Raji (cell line): ENCODE results near the gene CEL.

Experiments
- POLR2A ChIP-seq: IDR thresholded peaks from 2 replicates; pipeline ENCODE4 v1.6.1; 2011; ENCODE audit warnings: low read depth, low read length, control low read depth; ENCODE audit not compliant: insufficient read depth

CEL gene

GRCh38 chr9:133043449-133044035 is 18.2 kb upstream of the CEL start:
- TF ChIP-seq POLR2A: no peak

DNA sequence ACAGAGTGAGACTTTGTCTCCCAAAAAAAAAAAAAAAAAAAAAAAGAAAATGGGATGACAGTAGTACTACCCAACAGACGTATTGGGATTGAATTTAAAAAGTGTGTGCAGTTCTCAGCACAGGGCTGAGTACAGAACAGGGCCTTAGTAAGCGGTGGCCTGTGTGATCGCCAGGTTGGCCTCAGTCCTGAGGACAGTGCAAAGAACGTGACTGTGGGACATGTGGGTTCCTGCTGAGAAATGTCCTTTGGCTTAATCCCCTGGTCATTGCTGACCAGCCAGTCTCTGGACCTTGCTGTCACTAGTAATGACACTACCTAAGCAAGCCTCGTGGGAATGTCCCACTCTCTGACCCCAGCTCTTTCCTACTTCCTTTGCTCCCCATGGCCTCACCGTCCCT is 17.7 kb upstream of the CEL start:
- no peak for TF ChIP-seq POLR2A

GRCh38 chr9:133044661-133045060 is 17.1 kb upstream of the CEL start:
- TF ChIP-seq POLR2A: no peak

GRCh38 chr9:133045132-133045531 is 16.6 kb upstream of the CEL start:
- no peak for TF ChIP-seq POLR2A

DNA sequence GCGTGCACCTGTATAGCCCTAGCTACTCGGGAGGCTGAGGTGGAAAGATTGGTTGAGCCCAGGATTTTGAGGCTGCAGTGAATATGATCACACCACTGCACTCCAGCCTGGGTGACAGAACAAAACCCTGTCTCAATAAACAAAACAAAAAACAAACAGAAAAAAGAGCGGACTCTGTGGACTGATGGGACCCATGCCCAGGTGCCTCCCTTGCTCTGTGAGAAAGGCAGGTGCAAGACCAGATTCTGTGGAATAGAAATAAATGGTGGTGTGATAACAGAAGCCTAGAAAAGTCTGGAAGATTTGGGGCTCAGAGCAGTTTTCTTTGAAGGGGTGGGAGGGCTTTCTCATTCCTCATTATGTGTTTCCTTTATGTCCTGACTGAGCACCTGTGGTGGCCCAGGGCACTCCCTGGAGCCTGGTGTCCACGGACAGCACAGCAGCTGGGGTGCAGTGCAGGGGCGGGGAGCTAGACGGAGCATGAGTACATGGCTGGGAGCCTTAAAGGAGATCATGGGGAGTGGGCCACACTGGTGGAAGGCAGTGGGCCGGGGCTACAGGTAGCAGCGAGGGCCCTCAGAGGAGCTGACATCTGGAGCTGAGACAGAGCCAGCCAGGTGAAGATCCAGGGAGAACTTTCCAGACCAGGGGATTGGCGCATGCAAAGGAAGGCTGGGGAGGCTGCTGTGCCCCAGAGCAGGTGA is 15.4 kb upstream of the CEL start:
- TF ChIP-seq POLR2A: no peak

GRCh38 chr9:133046900-133047295 is 14.9 kb upstream of the CEL start:
- TF ChIP-seq POLR2A: no peak

- no peak for TF ChIP-seq POLR2A
These were observed 13.2 kb upstream of the CEL start for GRCh38 chr9:133048595-133048994.

DNA sequence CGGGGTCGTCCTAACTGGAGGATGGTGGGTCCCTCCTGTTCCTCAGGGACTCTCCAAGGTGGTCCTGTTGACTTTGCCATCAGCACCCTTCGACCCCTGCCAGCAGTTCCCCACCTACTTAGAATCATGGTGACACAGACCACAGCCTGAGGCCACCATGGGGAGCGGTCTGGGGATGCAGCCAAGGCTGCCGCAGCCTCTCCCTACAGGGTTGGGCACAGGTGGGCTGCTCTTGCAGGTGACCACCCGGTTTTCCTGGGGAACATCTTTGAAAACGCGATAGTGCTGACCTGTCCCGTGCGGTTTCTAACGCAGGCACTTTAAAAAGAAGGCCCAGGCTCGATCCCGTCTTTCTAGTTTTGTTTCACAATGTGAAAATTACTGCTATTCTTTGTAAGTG is 12.7 kb upstream of the CEL start:
- TF ChIP-seq POLR2A: no peak

DNA sequence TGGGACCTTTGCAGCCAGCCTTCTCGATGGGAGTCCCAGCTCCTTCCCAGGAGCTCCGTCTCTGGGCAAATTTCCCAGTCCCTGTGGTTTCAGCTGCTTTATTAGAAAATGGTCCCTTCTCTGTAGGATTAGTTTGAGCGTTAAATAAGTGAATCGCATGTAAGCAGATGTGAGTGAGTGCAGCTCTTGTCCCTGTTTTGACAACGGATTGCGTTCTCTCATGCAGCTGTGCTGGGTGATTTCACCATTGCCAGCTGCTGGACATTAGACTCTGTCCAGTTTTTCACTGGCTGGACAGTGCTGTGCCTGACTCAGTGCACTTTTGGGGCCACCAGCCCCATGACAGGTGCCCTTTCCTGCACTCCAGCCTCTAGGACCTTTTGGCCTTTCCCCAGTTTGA is 11.6 kb upstream of the CEL start:
- no peak for TF ChIP-seq POLR2A

DNA sequence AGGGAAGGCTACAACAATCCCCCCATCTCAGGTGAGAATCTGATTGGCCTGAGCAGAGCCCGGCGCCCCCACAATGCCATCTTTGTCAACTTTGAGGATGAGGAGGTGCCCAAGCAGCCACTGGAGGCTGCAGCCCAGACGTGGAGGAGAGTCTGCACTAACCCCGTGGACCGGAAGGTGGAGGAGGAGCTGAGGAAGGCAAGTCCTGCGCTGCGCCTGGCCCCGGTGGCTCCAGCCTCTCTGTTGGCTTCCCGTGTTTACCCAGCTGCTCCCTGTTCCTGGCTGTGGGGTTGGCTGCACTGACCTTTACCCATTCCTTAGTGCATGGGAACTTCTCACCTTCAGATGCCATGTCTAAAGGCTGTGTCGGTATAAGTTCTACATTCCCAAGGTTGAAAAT is 11.0 kb upstream of the CEL start:
- TF ChIP-seq POLR2A: no peak

- no peak for TF ChIP-seq POLR2A
These were observed 10.4 kb upstream of the CEL start for GRCh38 chr9:133051281-133051900.

DNA sequence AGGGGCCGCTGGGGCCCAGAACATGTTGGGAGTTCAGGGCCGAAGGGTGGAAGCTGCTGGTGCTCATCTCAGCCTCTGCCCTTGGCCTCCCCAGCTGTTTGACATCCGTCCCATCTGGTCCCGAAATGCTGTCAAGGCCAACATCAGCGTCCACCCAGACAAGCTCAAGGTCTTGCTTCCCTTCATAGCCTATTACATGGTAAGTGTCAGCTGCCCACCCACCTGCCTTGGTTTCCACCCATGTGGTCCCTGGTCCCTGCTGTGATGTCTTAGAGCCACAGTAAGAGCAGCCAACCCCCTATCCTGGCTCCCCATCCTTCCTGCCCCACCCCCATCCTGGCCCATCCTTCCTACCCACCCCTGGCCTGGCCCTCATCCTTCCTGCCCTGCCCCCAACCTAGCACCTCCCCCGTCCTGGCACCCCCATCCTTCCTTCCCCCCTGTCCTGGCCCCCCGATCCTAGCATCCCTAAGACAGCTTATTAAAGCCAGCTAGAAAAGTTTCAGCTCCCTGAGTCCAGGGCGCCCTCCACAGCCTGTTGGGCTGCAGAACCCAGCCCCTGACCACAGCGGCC is 9.7 kb upstream of the CEL start:
- TF ChIP-seq POLR2A: no peak

- no peak for TF ChIP-seq POLR2A
These were observed 7.4 kb upstream of the CEL start for GRCh38 chr9:133054194-133054890.

- TF ChIP-seq POLR2A: no peak
These were observed 6.8 kb upstream of the CEL start for GRCh38 chr9:133054966-133055365.

DNA sequence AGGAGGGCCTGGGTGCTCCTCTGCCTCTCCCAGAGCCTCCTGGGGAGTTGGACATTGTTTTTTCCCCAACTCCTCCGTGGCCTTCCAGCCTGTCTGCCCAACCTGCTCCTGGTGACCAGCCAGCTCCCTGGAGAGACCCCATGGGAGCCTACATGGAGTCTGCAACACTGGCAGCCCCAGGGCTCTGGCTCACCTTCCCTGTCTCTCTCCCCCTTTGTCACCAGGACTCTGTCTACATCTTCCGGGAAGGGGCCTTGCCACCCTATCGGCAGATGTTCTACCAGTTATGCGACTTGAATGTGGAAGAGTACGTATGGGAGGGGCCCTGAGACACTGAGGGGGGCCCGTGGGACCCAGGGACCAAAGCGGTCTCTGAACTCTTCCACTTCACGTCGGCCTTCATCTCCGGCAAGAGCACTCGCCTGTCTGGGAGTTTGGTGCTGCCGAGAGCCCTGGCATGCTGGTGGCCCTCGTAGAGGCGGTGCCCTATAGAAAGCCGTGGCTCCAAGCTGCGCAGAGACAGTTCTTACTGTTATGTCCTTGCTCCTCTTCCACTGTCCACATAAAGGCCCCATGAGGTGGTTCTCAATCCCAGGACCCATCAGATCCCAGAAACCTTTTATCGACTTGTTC is 5.9 kb upstream of the CEL start:
- no peak for TF ChIP-seq POLR2A
